Astrocyte of the cerebellum (primary cell): ENCODE data around the gene PVRIG.
"Not testable (repeated sequence)": the region's sequence is repeated elsewhere in the genome, so short reads cannot be mapped to it uniquely, and the experiment has no call there.

ENCODE experiments used
- DNase-seq: peaks from one replicate; pipeline ENCODE4 v3.0.0-alpha.2; 2011; ENCODE audit warnings: low read depth
- H3K4me3 ChIP-seq: 2 replicates; pipeline ENCODE4 v1.5.1; 2011; ENCODE audit warnings: mild to moderate bottlenecking, low read depth, low read length, moderate library complexity
- in situ Hi-C: cut with HindIII; loops from 2 replicates; pipeline ENCODE4 v1.10.0; 2017; ENCODE audit warnings: low sequenced_read_pairs
- TF ChIP-seq, protein P1 (sequence below): IDR thresholded peaks from 2 replicates; pipeline ENCODE4 v1.5.1; 2012; ENCODE audit warnings: low read length, low read depth, moderate library complexity, mild to moderate bottlenecking; ENCODE audit errors: missing control alignments

Gene PVRIG

DNA sequence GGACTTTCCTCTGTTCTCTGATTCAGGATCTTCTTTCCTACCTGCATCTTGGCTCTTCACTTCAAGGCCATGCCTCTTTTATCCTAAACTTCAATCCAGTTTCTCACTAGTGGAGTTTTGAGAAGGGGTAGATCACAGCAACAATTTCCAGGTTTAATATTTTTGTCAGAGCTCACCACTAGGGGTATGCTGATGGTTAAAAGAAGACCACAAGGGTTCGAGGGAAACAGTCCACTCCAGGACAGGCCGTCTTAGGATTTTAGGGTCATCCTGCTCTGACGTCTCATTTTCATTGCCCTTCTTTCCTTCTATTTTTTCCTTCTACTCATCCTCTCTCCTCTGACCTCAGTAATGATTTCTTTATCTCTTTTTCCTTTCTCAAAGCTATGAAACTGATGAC lies 30.7 kb upstream of the PVRIG start:
- no peak overlapping the region for H3K4me3 ChIP-seq
- DNase-seq = no peak
- in situ Hi-C loops = no loop called here
- TF ChIP-seq, protein P1, sequence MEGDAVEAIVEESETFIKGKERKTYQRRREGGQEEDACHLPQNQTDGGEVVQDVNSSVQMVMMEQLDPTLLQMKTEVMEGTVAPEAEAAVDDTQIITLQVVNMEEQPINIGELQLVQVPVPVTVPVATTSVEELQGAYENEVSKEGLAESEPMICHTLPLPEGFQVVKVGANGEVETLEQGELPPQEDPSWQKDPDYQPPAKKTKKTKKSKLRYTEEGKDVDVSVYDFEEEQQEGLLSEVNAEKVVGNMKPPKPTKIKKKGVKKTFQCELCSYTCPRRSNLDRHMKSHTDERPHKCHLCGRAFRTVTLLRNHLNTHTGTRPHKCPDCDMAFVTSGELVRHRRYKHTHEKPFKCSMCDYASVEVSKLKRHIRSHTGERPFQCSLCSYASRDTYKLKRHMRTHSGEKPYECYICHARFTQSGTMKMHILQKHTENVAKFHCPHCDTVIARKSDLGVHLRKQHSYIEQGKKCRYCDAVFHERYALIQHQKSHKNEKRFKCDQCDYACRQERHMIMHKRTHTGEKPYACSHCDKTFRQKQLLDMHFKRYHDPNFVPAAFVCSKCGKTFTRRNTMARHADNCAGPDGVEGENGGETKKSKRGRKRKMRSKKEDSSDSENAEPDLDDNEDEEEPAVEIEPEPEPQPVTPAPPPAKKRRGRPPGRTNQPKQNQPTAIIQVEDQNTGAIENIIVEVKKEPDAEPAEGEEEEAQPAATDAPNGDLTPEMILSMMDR = peak; percentile 15

DNA sequence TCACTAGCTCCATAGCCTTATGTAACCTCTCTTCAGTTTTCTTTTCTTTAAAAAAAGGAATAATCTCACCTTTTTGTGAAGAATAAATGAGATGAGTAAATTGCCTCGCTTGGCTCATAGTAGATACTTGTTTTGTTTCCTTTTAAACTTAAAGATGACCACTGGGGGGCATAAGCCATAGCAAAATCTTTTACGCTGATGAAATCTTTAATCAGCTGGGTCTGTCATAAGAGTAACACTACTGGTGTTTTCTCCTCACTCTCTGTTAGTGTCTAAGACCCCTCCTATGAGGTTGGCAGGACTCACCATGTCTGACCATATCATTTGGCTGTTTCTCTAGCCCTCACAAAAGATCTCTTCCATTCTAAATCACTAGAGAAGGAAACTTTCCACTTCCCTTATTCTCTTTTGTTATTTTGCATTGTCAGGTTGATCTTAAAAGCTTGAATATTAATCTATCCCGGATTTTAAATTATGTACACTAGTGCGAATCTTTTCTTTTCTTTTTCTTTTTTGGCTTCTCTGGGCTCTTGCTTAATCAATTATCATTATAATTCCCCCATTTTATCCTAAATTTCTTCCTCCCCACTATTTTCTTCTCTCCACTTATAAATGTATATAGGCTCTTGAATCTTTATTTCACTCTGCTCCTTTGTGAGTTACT lies 29.6 kb upstream of the PVRIG start:
- TF ChIP-seq, protein P1 = peak; percentile 34
- in situ Hi-C loops = no loop called here
- DNase-seq = peak; percentile 15
- H3K4me3 ChIP-seq = no peak overlapping the region

DNA sequence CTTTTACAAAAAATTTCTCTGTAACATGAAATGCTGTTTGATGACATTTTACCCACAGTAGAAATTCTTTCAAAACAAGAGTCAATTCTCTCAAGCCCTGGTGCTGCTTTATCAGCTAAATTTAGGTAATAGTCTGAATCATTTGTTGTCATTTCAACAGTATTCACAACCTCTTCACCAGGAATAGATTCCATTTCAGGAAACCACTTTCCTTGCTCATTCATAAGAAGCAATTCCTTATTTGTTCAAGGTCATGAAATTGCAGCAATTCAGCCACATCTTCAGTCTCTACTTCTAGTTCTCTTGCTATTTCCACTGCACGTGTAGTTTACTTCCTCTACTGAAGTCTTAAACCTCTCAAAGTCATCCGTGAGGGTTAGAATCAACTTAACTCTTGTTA lies 28.0 kb upstream of the PVRIG start:
- TF ChIP-seq, protein P1 = no peak
- H3K4me3 ChIP-seq = no peak overlapping the region
- no peak for DNase-seq
- in situ Hi-C loops = no loop called here

DNA sequence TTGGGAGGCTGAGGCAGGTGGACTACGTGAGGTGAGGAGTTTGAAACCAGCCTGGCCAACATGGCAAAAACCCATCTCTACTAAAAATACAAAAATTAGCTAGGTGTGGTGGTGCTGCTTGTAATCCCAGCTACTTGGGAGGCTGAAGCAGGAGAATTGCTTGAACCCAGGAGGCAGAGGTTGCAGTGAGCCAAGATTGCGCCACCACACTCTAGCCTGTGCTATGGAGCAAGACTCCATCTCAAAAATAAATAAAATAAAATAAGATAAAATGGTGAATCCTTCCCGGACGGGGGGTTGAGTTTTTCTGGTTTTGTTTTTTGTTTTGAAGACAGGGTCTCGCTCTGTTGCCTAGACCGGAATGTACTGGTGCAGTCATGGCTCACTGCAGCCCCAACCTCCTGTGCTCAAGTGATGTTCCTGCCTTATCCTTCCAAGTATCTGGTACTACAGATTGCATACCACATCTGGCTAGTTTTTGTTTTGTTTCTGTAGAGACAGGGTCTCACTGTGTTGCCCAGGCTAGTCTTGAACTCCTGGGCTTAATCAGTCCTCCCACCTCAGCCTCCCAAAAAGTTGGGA lies 27.4 kb upstream of the PVRIG start:
- H3K4me3 ChIP-seq, DNase-seq, in situ Hi-C loops: not testable (repeated sequence)

DNA sequence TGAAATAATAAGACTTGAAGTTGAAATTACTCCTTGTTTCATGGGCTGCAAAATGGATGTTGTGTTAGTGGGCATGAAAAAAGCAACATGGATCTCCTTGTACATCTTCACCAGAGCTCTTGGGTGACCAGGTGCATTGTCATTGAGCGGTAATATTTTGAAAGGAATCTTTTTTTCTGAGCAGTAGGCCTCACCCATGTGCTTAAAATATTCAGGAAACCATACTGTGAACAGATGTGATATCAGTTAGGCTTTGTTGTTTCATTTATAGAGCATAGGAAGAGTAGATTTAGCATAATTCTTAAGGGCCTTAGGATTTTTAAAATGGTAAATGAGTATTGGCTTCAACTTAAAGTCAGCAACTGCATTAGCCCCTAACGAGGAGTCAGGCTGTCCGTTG lies 26.8 kb upstream of the PVRIG start:
- H3K4me3 ChIP-seq = no peak overlapping the region
- DNase-seq = no peak
- in situ Hi-C loops = no loop called here
- TF ChIP-seq, protein P1 = no peak

DNA sequence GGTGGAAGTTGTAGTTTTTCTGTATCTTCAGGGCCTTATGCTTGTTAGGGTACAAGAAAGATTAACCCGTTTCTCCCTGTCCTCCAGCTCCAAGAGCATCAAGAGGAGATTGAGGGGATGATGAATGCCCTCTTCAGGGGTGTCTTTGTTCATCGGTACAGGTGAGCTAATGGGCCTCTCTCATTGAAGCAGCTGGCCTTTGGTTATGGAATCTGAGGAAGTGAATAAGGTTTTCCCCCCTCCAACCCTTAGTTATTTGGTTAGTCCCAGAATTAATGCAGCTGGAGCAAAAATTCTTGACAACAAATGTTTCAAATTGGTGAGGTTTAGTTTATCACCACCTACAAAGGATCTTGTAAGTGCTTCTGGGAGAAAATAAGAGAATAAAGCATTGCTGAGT lies 24.5 kb upstream of the PVRIG start:
- H3K4me3 ChIP-seq = no peak overlapping the region
- TF ChIP-seq, protein P1 = no peak
- in situ Hi-C loops = no loop called here

DNA sequence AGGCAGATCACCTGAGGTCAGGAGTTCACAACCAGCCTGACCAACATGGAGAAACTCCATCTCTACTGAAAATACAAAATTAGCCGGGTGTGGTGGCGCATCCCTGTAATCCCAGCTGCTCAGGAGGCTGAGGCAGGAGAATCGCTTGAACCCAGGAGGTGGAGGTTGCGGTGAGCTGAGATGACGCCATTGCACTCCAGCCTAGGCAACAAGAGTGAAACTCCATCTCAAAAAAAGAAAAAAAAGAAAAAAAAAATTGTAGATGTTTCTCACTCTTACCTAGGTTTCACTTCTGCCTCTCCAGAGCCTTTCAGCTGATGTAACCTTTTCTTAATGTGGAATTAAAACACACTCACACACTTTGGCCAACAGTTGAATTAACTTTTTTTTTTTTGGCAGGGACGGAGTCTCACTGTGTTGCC lies 23.8 kb upstream of the PVRIG start:
- H3K4me3 ChIP-seq, in situ Hi-C loops, DNase-seq: not testable (repeated sequence)

More for the DNA sequence above, 24.5 kb upstream of the PVRIG start:
- DNase-seq = no peak
